ENCODE results near the gene PCSK6. TPM values are rescaled to one million over a fixed set of nuclear protein-coding genes. Genes with fewer than 3 reads are reported as not detected.

Gene PCSK6
- total RNA-seq, 1 experiment from 2014 or later = 69.5 TPM

GRCh38 chr15:101394056-101394630 is 95.4 kb downstream of the PCSK6 start:
- no TSS peak for BruUV-seq (replicated peaks)
- DNase-seq = no peak
- no peak overlapping the region for H3K4me3 ChIP-seq (ENCODE audit: low read depth, low read length)
- H3K9me3 ChIP-seq = no peaks in the 10 kb centered on the region
- H3K36me3 ChIP-seq (ENCODE audit: control insufficient read depth, insufficient read depth, low read length) = no peaks in the 10 kb centered on the region; the same call in 1 of the 2 replicates
- intact Hi-C loops (cut with micrococcal nuclease; ENCODE audit: unreplicated experiment) = no loop called here
- no peaks in the 10 kb centered on the region for H3K4me1 ChIP-seq
- Mint-ChIP-seq H3K4me3 (ENCODE audit: unreplicated experiment) (no peak overlapping the region), H3K36me3 (ENCODE audit: insufficient read depth, unreplicated experiment) (peaks cover 20% of the 10 kb centered on the region), H3K27me3 (ENCODE audit: insufficient read depth, unreplicated experiment) (no peaks in the 10 kb centered on the region), H3K9me3 (ENCODE audit: unreplicated experiment) (no peaks in the 10 kb centered on the region), H3K27ac (ENCODE audit: unreplicated experiment) (no peak overlapping the region), H3K4me1 (ENCODE audit: low read depth, unreplicated experiment) (no peaks in the 10 kb centered on the region)
- POLR2A ChIA-PET = no interaction called here
- CTCF ChIA-PET = interaction anchor here (0.7 kb wide), 1 partner anchor 47 kb away, joined by 5 read pairs; no protein-coding TSS in a partner anchor
- TF ChIP-seq CTCF (IDR thresholded peaks at IDR 0.05; ENCODE audit: insufficient read depth in 1 of 2, low read depth in 1 of 2, low read length in 1 of 2, severe bottlenecking in 1 of 2, unreplicated experiment in 1 of 2) = no peak
- no peaks in the 10 kb centered on the region for H3K27me3 ChIP-seq (replicated peaks; ENCODE audit: control insufficient read depth, insufficient read depth, low read length)

- Histone ChIP-seq H3K4me1 (no peaks in the 10 kb centered on the region), H3K9me3 (no peaks in the 10 kb centered on the region), H3K4me3 (ENCODE audit: low read depth, low read length) (no peak overlapping the region), H3K36me3 (ENCODE audit: control insufficient read depth, insufficient read depth, low read length) (no peaks in the 10 kb centered on the region; the same call in 1 of the 2 replicates), H3K27me3 (replicated peaks; ENCODE audit: control insufficient read depth, insufficient read depth, low read length) (no peaks in the 10 kb centered on the region)
- CTCF ChIA-PET = no interaction called here
- H3K27ac Mint-ChIP-seq (ENCODE audit: unreplicated experiment) = no peak overlapping the region
- H3K36me3 Mint-ChIP-seq (ENCODE audit: insufficient read depth, unreplicated experiment) = peaks cover 19% of the 10 kb centered on the region
- H3K9me3 Mint-ChIP-seq (ENCODE audit: unreplicated experiment) = no peaks in the 10 kb centered on the region
- H3K4me1 Mint-ChIP-seq (ENCODE audit: low read depth, unreplicated experiment) = no peaks in the 10 kb centered on the region
- POLR2A ChIA-PET = no interaction called here
- intact Hi-C loops (cut with micrococcal nuclease; ENCODE audit: unreplicated experiment) = no loop called here
- no TSS peak for BruUV-seq (replicated peaks)
- DNase-seq = no peak
- H3K4me3 Mint-ChIP-seq (ENCODE audit: unreplicated experiment) = no peak overlapping the region
- no peaks in the 10 kb centered on the region for H3K27me3 Mint-ChIP-seq (ENCODE audit: insufficient read depth, unreplicated experiment)
- no peak for TF ChIP-seq CTCF (IDR thresholded peaks at IDR 0.05; ENCODE audit: insufficient read depth in 1 of 2, low read depth in 1 of 2, low read length in 1 of 2, severe bottlenecking in 1 of 2, unreplicated experiment in 1 of 2)
These were observed 96.3 kb downstream of the PCSK6 start for GRCh38 chr15:101393172-101393571.

- Mint-ChIP-seq H3K27ac (ENCODE audit: unreplicated experiment) (no peak overlapping the region), H3K9me3 (ENCODE audit: unreplicated experiment) (no peaks in the 10 kb centered on the region), H3K36me3 (ENCODE audit: insufficient read depth, unreplicated experiment) (peaks cover 28% of the 10 kb centered on the region), H3K4me1 (ENCODE audit: low read depth, unreplicated experiment) (no peaks in the 10 kb centered on the region), H3K27me3 (ENCODE audit: insufficient read depth, unreplicated experiment) (no peaks in the 10 kb centered on the region), H3K4me3 (ENCODE audit: unreplicated experiment) (no peak overlapping the region)
- BruUV-seq (replicated peaks) = no TSS peak
- no peaks in the 10 kb centered on the region; the same call in none of the 2 replicates for H3K36me3 ChIP-seq (ENCODE audit: control insufficient read depth, insufficient read depth, low read length)
- no peaks in the 10 kb centered on the region for H3K27me3 ChIP-seq (replicated peaks; ENCODE audit: control insufficient read depth, insufficient read depth, low read length)
- H3K9me3 ChIP-seq = no peaks in the 10 kb centered on the region
- H3K4me3 ChIP-seq (ENCODE audit: low read depth, low read length) = no peak overlapping the region
- ChIA-PET CTCF (no interaction called here), POLR2A (no interaction called here)
- no peak for DNase-seq
- intact Hi-C loops (cut with micrococcal nuclease; ENCODE audit: unreplicated experiment) = no loop called here
- no peak for TF ChIP-seq CTCF (IDR thresholded peaks at IDR 0.05; ENCODE audit: insufficient read depth in 1 of 2, low read depth in 1 of 2, low read length in 1 of 2, severe bottlenecking in 1 of 2, unreplicated experiment in 1 of 2)
- H3K4me1 ChIP-seq = no peaks in the 10 kb centered on the region
These were observed 97.4 kb downstream of the PCSK6 start for GRCh38 chr15:101391981-101392640.

Measured in Caco-2 (cell line).